ENCODE data around the gene TMEM120B.

TMEM120B gene

DNA sequence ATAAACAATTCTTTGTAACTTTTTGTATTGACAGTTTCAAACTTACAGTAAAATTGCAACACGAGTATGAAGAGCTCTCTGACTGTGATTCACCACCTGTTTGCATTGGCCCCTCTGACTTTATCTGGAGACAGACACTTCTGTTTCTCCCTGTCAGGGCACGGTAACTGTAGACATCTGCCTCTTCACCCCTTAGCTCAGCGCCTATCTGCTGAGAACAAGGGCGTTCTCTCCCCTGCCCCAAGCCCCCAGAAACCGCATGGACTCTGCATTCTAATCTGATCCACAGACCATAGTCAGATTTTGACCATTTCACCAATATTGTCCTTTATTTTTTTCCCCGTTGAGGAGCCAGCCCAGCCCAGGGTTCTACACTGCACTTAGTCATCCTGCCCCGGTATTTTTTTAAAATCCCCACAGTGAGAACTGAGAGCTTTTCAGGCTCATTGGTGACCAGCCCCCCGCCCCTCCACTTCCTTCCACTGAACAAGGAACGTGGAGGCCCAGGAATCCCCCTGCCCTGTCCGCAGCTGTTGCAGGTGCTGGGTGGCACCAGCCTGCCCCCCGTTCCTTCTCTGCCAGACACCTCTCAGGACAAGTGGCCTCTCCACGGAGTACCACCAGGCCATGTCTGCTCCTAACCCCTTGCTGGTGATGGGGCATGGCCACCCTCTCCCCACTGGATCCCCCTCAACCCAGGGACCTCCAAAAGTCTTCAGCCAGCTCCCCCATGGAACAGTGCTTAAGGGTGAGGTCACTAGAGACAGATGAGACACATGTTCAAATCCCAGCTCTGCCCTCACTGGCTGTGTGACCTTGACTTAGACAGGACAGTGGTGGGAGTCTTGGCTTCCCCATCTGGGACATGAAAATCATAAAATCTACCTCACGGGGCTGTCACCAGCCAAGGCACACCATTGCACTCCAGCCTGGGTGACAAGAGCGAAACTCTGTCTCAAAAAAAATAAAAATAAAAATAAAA lies 69.7 kb downstream of the TMEM120B start:
- DNase-seq (ENCODE audit: insufficient read length, low spot score) (no peak), FAIRE-seq (no peak)
- TF ChIP-seq, protein P1, sequence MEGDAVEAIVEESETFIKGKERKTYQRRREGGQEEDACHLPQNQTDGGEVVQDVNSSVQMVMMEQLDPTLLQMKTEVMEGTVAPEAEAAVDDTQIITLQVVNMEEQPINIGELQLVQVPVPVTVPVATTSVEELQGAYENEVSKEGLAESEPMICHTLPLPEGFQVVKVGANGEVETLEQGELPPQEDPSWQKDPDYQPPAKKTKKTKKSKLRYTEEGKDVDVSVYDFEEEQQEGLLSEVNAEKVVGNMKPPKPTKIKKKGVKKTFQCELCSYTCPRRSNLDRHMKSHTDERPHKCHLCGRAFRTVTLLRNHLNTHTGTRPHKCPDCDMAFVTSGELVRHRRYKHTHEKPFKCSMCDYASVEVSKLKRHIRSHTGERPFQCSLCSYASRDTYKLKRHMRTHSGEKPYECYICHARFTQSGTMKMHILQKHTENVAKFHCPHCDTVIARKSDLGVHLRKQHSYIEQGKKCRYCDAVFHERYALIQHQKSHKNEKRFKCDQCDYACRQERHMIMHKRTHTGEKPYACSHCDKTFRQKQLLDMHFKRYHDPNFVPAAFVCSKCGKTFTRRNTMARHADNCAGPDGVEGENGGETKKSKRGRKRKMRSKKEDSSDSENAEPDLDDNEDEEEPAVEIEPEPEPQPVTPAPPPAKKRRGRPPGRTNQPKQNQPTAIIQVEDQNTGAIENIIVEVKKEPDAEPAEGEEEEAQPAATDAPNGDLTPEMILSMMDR (IDR thresholded peaks at IDR 0.05; ENCODE audit: insufficient read depth, missing control alignments), result no peak

DNA sequence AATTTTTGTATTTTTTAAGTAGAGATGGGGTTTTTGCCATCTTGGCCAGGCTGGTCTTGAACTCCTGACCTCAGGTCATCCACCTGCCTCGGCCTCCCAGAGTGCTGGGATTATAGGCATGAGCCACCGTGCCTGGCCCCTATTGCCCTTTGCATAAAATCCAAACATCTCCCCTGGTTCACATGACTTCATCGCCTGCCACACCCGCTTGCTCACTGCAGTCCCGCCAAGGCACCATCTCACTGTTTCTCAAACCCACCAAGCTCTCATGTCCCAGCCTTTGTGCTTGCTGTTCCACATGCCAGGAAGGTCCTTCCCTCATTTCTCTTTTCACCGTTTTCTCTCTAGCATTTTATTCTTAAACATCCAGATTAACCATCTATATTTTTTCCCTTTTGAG lies 71.2 kb downstream of the TMEM120B start:
- FAIRE-seq (no peak), DNase-seq (ENCODE audit: insufficient read length, low spot score) (no peak)
- TF ChIP-seq, protein P1 (IDR thresholded peaks at IDR 0.05; ENCODE audit: insufficient read depth, missing control alignments), result no peak

DNA sequence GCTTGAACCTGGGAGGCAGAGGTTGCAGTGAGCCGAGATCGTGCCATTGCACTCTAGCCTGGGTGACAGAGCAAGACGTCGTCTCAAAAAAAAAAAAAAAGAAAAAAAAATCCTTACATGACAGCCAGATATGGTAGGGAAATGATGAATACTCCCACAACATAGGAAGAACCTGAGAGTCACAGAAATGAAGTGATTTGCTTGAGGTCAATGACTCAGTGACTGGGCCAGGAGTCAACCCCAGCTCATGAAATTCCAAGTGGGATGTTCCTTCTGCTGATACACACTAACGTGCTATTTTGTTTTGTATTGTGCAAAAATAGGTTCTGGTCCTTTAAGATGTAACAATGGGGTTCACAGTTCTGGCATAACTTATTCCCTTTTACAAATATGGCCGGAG lies 71.9 kb downstream of the TMEM120B start:
- DNase-seq (ENCODE audit: insufficient read length, low spot score) (no peak), FAIRE-seq (no peak)
- TF ChIP-seq, protein P1 (IDR thresholded peaks at IDR 0.05; ENCODE audit: insufficient read depth, missing control alignments), result no peak

DNA sequence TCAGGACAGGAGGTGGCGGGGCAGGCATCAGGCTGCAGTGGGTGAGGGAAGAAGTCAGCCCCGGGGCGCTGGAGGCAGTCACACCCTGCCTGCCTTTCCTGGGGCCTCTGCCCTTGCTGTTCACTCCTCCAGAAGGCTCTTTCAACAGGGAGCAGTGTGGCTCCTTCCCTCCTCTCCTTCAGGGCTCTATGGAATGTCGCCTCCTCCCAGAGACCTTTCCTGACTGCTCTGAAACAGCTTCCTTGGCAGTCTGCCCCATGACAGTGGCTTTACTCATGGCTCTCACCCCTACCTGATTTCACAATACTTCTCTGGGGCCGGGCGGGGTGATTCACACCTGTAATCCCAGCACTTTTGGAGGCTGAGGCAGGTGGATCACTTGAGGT lies 73.9 kb downstream of the TMEM120B start:
- no peak for DNase-seq (ENCODE audit: insufficient read length, low spot score)
- TF ChIP-seq, protein P1 (IDR thresholded peaks at IDR 0.05; ENCODE audit: insufficient read depth, missing control alignments), result no peak
- FAIRE-seq, result no peak

DNA sequence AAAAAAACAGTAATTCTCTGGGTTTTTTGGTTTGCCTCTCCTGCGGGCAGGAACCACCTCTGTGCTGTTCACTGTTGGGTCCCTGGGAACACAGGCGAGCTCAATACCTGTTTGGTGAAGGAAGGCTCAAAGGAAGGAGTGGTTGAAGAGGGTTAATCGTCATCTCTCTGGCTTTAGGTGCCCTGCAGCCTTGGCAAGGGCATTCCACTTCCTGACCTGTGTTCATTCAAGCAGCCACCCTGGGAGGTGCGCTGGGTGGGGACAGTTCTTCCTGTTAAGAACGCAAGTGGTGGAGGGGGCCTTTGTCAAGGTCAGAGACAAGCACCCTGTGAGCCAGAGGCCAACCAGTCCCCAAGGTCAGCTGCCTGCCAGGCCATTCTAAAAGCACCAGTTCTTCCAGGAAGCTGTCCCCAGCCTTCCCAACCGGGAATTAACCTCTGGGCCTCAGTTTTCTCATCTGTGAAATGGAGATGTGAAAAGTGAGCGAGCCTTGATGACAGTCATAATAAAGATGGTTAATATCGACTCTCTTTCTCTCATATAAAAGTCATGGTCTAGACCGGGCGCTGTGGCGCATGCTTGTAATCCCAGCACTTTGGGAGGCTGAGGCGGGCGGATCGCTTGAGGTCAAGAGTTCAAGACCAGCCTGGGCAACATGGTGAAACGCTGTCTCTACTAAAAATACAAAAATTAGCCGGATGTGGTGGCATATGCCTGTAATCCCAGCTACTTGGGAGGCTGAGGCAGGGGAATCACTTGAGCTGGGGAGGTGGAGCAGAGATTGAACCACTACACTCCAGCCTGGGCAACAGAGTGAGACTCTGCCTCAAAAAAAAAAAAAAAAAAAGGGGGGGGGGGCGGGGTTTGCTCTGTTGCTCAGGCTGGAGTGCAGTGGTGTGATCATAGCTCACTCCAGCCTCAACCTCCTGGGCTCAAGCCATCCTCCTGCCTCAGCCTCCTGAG lies 74.8 kb downstream of the TMEM120B start:
- no peak for FAIRE-seq
- DNase-seq (ENCODE audit: insufficient read length, low spot score), result no peak
- TF ChIP-seq, protein P1 (IDR thresholded peaks at IDR 0.05; ENCODE audit: insufficient read depth, missing control alignments), result no peak

DNA sequence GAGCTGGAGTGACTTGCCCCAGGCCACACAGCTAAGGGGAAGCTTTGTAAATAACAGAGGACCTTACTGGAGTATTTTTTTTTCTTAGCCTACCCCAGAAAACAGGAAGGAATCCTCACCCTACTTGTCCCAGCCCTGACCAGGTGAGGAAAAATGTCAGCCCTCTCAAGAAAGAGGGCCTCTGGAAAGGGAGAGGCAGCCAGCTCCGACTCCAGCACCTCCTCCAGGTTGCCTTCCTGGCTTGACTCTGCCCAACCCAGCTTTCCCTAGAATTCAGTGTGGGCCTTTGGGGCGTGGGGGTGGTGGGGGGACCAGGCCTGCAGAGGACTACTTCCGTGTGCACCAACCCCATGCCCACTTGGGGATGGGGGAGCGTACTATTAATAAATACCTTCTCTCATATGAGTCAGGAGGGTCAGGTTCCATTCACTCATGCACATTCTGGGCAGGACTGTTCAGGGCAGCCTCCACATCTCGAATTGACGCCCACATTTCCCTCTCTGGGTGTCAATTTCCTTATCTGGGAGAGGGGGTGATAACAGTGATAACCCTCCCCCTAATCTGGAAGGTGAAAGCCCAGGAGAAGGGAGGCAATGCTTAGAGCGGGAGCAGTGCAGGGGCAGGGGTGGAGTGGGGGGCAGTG lies 75.7 kb downstream of the TMEM120B start:
- FAIRE-seq (no peak), DNase-seq (ENCODE audit: insufficient read length, low spot score) (no peak)
- TF ChIP-seq, protein P1 (IDR thresholded peaks at IDR 0.05; ENCODE audit: insufficient read depth, missing control alignments), result no peak
